Lung (tissue), 12 donors: ENCODE data around the gene KIFC1. TPM values are rescaled to one million over a fixed set of nuclear protein-coding genes. Genes with fewer than 3 reads are reported as not detected.

Experiments used
- ATAC-seq: fragments of 200-7000 bp; cut with Tn5 transposase; one replicate; pipeline ENCODE4 v1.9.1; 2020; ENCODE audit warnings: moderate number of reproducible peaks; ENCODE audit not compliant: insufficient read depth, low FRiP score
- DNase-seq, 3 donors: peaks; one replicate each; pipeline ENCODE4 v3.0.0-alpha.2; 2013 to 2017
- H3K27ac ChIP-seq, 2 donors: one replicate each; pipeline ENCODE4 v1.5.1; 2013; ENCODE audit warnings: mild to moderate bottlenecking in 2 of 2, moderate library complexity in 2 of 2, control low read depth in 1 of 2, inconsistent platforms in 1 of 2, low read depth in 1 of 2, low read length in 1 of 2
- H3K27me3 ChIP-seq, 3 donors: one replicate each; pipeline ENCODE4 v1.5.1; 2013; ENCODE audit warnings: low read length in 2 of 3; ENCODE audit not compliant: control insufficient read depth in 3 of 3, insufficient read depth in 3 of 3
- H3K36me3 ChIP-seq, 4 donors: one replicate each; pipeline ENCODE4 v1.5.1; 2013; ENCODE audit warnings: low read length in 4 of 4, mild to moderate bottlenecking in 1 of 4, moderate library complexity in 1 of 4; ENCODE audit not compliant: control insufficient read depth in 4 of 4, insufficient read depth in 4 of 4
- H3K4me1 ChIP-seq, 5 donors: one replicate each; pipeline ENCODE4 v1.5.1; 2013; ENCODE audit warnings: low read length in 5 of 5, mild to moderate bottlenecking in 2 of 5, moderate library complexity in 1 of 5; ENCODE audit not compliant: control insufficient read depth in 5 of 5, insufficient read depth in 5 of 5
- H3K4me3 ChIP-seq: one replicate; pipeline ENCODE4 v1.5.1; 2013; ENCODE audit warnings: mild to moderate bottlenecking, control low read depth, moderate library complexity
- H3K9ac ChIP-seq, 2 donors: one replicate each; pipeline ENCODE4 v1.5.1; 2013; ENCODE audit warnings: low read length in 2 of 2, control low read depth in 1 of 2; ENCODE audit not compliant: insufficient read depth in 1 of 2
- H3K9me3 ChIP-seq, 4 donors: one replicate each; pipeline ENCODE4 v1.5.1; 2013; ENCODE audit warnings: low read length in 3 of 4, mild to moderate bottlenecking in 1 of 4, moderate library complexity in 1 of 4; ENCODE audit not compliant: control insufficient read depth in 4 of 4, insufficient read depth in 3 of 4
- WGBS, 2 donors: extraction: QIAGEN DNeasy Blood & Tissue Kit; methylation state at CpG; one replicate each; pipeline ENCODE4 v1.1.7; 2013; 5-methylcytosine and 5-hydroxymethylcytosine counted together
- polyA plus RNA-seq, 2 donors: library from polyadenylated mRNA; stranded (reverse); fragments of 200-250 nt; gene quantifications; one replicate each; pipeline ENCODE4 v1.2.1, GENCODE V29; 2013
- total RNA-seq, 2 donors: library from RNA; depleted of rRNA in 1 of 2; stranded (reverse); fragments of >200 nt in 1 of 2; gene quantifications; one replicate each; pipeline ENCODE4 v1.2.1, GENCODE V29; 2014 to 2021
- TF ChIP-seq, protein P1 (sequence below): IDR thresholded peaks from 2 replicates; pipeline ENCODE4 v1.5.1; 2012; ENCODE audit warnings: mild to moderate bottlenecking; ENCODE audit errors: control extremely low read depth, extremely low read depth
- donor health status: control.
- donor health status: control.
- donor health status: Bipolar disorder and iron deficiency.
- donor health status: healthy.
- donor health status: DM: yes; HTN: yes; CAD: no.

The KIFC1 gene
- total and polyA plus RNA-seq, 4 donors, result 2.1 to 4.4 (median 2.6) TPM

DNA sequence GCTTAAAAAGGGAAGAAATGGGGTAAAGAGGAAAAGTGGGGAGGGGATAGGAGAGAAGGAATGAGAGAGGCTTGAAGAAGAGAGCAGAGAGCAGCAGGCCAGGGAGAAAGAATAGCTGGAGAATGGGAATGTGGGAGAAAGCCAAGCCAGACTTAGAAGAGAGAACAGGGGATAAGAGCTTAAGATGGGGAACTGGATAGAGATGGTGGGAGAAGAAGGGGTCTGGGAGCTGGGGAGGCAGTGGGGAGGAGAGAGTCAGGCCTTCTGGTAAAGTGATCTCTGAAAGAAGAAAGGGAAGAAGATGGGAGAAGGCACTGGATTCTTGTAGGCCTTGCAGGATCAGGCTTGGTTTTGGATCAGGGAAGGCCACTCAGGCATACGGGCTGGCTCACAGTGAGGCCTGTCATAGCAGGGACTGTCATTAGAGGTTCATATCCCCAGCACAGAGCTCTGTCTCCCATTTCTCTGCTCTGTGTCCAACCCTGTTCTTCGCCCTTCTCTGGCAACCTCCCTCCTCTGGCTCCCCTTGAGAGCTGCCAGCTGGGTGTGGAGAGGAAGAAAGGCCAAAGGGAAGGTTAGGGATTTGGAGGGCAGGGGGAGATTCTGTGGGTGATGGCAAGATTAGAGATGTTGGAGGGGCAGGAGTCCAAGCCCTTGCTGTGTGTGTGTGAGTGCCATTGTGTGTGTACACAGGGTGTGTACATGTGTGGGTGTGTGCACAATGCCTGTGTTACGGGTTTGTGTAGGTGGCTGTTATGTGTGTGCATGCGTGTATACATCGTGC, 37.5 kb downstream of the KIFC1 start:
- H3K9ac ChIP-seq, result peak overlapping the region in 1 of 2 donors; percentile 11
- no peak overlapping the region for H3K4me3 ChIP-seq
- peaks cover 13 to 57% (median 26%) of the 10 kb centered on the region in 5 donors for H3K4me1 ChIP-seq

GRCh38 chr6:33429750-33430052, 38.1 kb downstream of the KIFC1 start:
- no peak overlapping the region for H3K4me3 ChIP-seq
- DNase-seq, result no peak
- H3K36me3 ChIP-seq, result peaks cover 0 to 4% (median 0%) of the 10 kb centered on the region in 4 donors
- TF ChIP-seq, protein P1, sequence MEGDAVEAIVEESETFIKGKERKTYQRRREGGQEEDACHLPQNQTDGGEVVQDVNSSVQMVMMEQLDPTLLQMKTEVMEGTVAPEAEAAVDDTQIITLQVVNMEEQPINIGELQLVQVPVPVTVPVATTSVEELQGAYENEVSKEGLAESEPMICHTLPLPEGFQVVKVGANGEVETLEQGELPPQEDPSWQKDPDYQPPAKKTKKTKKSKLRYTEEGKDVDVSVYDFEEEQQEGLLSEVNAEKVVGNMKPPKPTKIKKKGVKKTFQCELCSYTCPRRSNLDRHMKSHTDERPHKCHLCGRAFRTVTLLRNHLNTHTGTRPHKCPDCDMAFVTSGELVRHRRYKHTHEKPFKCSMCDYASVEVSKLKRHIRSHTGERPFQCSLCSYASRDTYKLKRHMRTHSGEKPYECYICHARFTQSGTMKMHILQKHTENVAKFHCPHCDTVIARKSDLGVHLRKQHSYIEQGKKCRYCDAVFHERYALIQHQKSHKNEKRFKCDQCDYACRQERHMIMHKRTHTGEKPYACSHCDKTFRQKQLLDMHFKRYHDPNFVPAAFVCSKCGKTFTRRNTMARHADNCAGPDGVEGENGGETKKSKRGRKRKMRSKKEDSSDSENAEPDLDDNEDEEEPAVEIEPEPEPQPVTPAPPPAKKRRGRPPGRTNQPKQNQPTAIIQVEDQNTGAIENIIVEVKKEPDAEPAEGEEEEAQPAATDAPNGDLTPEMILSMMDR, result no peak
- H3K9ac ChIP-seq, result no peak overlapping the region
- peak overlapping the region in 1 of 2 donors; percentile 11 for H3K27ac ChIP-seq
- no peaks in the 10 kb centered on the region for H3K9me3 ChIP-seq
- ATAC-seq, result no peak
- peaks cover 8 to 53% (median 23%) of the 10 kb centered on the region in 5 donors for H3K4me1 ChIP-seq
- H3K27me3 ChIP-seq, result no peaks in the 10 kb centered on the region
- WGBS, 2 donors, result 32 to 43% methylated on average over 2 of the region's 2 CpGs

More for the DNA sequence above, 37.5 kb downstream of the KIFC1 start:
- ATAC-seq (no peak), DNase-seq (peak in 1 of 3 donors; percentile 22)
- TF ChIP-seq, protein P1, result no peak
- 51 to 79% methylated on average over 5 of the region's 5 CpGs for WGBS, 2 donors
- H3K27ac ChIP-seq, result peak overlapping the region in 1 of 2 donors; percentile 28
- H3K9me3 ChIP-seq, result no peaks in the 10 kb centered on the region
- H3K27me3 ChIP-seq, result no peaks in the 10 kb centered on the region
- H3K36me3 ChIP-seq, result peaks cover 0 to 4% (median 0%) of the 10 kb centered on the region in 4 donors

GRCh38 chr6:33430334-33430733, 38.7 kb downstream of the KIFC1 start:
- WGBS, 2 donors, result 39 to 50% methylated on average over 2 of the region's 2 CpGs
- DNase-seq (no peak), ATAC-seq (no peak)
- H3K4me1 ChIP-seq, result peaks cover 4 to 46% (median 18%) of the 10 kb centered on the region in 5 donors
- no peaks in the 10 kb centered on the region for H3K27me3 ChIP-seq
- H3K4me3 ChIP-seq, result no peak overlapping the region
- no peaks in the 10 kb centered on the region for H3K9me3 ChIP-seq
- peaks cover 0 to 7% (median 1%) of the 10 kb centered on the region in 4 donors for H3K36me3 ChIP-seq
- H3K9ac ChIP-seq, result no peak overlapping the region
- TF ChIP-seq, protein P1, result no peak
- H3K27ac ChIP-seq, result peak overlapping the region in 1 of 2 donors; percentile 20
